Measurements from ENCODE around the gene NDFIP1.
"Not testable (repeated sequence)": the region's sequence is repeated elsewhere in the genome, so short reads cannot be mapped to it uniquely, and the experiment has no call there.

The NDFIP1 gene

DNA sequence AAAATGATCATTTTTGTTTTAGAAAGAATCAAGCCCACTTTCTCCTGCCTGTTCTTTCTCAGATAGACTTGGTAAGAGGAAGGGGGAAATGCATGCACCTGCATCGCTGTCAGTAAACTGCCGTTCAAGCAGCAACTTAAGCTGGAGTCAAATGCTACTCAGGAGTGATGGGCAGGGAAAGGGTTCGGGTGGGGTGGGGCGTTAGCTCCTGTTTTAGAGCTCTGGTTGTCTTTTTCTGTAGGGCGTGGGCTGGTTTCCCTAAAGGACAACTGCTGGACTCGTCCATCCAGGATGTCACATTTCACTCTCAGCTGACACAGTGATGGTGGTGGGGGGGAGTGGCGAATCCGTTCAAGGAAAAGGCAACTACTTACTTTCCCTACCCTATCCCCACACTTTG, 75.0 kb downstream of the NDFIP1 start:
- no peak for DNase-seq (ENCODE audit: extremely low read depth in 1 of 2, low read depth in 1 of 2)

DNA sequence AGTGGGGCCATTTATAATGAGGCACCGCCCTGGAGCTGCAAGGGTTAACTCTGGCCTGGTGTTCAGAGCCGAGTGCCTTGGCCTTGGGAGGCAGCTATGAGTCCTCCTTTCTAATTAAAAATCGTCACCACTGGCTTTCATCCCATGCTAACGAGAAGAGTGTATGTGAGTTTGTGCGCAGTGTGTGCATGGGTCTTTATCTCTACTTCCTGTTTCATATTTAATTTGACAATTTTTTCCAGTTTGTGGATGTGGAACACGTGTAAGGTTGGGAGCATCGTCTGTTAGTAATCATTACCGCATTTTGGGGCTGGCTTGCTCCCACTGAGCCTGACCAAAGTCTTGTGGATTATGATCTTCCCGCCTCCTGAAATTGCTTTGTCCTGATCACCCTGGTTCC, 76.4 kb downstream of the NDFIP1 start:
- DNase-seq (ENCODE audit: extremely low read depth in 1 of 2, low read depth in 1 of 2): no peak

DNA sequence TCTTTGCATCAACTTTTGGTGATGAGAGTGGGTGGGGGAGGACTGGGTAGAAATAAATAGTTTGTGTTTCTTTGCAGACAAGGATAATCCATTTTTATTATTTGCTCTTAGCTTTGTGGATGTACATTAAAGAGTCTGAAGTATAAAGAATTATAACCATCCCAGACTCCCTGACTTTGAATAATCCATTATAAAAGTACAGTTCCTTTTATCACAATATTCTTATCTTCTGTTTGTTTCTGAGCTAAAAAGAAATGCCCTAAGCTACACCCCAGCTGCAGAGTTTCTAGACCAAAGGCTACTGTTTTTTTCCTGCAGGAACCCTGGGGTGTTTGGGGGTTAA, 77.9 kb downstream of the NDFIP1 start:
- DNase-seq (ENCODE audit: extremely low read depth in 1 of 2, low read depth in 1 of 2): no peak

DNA sequence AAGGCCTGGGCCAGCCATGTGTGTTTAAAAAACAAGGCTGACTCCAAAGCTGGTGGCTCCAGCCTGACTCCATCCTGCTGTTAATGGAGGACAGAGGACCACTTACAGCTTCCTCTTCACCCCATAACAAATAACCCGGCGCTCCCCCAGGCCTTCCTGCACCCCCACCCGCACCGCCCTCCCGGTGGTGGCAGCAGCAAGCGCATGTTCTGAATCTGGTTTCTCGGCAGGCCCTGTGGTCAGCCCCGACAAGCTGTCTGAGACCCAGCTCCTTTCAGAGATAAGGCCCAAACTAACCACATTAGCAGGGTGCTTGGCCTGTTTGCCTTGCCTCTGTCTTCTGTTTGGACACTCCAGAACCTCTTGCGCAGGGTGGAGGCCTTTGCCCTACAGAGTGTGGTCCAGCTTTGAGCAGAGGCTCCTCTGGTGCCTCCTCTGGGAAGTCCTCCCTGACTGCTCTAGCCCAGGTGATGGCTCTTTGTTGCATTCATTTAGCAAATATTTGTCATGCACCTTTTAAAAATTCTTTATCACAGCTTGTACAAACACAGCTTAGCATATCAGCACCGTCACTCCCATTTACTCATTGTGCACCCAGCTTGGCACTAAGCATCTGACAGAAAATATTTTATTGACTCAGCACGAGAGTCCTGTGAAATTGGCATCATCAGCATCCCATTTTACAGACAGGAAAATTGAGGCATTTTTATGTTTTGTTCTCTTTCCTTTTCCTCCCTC, 78.4 kb downstream of the NDFIP1 start:
- no peak for DNase-seq (ENCODE audit: extremely low read depth in 1 of 2, low read depth in 1 of 2)

DNA sequence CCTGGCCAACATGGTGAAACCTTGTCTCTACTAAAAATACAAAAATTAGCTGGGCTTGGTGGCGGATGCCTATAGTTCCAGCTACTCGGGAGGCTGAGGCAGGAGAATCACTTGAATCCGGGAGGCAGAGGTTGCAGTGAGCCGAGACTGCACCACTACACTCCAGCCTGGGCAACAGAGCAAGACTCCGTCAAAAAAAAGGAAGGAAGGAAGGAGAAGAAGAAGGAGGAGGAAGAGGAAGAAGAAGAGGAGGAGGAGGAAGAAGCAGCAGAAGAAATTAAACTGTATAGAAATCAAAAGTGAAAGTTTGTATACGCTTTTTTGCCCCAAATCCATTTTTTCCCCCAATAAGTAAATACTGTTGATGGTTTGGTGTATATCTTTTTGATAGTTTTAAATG, 80.1 kb downstream of the NDFIP1 start:
- not testable (repeated sequence) for DNase-seq (ENCODE audit: extremely low read depth in 1 of 2, low read depth in 1 of 2)

DNA sequence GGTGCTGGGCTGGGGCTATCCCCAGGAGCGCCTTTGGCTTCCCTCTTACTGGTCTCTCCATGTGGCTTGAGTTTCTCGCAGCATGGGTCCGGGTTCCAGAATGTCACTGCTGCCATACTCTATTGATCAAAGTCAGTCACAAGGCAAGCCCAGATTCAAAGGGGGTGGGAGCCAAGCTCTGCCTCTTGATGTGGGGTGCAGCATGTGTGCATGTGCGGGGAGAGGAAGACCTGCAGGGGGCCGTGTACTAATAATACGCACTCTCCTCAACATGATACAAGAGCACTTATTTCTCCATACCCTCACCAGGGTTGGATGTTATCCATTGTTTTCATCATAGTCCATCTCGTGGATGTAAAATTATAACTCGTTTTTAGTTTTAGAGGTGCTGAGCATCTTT, 81.2 kb downstream of the NDFIP1 start:
- DNase-seq (ENCODE audit: extremely low read depth in 1 of 2, low read depth in 1 of 2): no peak

DNA sequence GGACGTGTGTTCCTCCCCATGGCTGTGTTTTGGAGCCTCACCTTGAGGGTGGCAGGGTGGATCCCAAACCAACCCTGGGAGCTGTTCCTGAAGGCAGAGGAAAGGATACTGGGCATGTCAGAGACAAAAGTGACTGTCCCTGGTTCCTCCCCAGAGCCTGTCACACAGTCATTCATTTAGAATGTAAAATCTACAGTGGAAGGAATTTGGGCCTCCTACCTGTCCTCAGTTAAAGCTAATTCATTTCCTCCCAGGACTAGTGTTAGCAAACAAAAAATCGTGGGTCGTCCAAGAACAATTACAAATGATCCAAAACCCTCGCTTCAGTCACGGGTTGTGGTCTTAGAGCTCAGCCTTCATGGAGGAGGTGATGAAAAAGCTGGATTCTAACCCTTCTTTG, 83.2 kb downstream of the NDFIP1 start:
- no peak for DNase-seq (ENCODE audit: extremely low read depth in 1 of 2, low read depth in 1 of 2)

DNA sequence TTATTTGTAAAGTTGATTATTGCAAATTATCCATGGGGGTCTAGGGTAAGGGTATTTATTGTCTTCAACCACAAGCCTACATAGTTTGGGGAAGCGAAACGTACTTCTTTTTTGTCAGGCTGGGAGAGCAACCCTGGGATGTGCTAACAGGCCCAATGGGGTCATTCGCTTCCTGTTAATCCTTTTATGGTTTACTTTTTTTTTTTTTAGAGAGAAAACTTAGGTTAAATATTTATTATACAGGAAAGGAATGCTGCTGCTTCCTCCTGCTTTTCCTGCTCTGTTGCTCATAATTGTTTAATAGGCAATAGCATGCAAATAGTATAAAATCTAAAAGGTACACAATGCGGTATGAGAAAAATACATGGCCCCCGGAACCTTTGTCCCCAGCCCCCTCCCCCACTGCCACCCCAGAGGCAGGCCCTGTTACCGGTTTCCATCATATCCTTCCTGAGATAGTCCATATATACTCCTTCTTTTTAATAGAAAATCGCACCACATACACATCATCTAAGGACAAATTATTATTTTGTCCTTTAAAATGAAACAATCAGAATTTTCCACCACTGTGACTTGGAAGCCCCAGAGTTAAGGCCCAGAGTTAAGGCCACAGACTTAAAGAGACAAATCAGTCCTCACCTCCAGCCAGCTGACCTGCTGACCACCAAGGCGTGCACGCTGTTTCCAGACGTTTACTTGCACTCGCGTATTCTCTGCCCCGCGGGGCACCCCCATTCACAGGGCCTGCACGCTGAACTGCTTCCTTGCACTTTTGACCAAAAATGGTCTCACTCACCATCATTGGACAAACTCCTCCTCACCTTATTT, 83.9 kb downstream of the NDFIP1 start:
- no peak for DNase-seq (ENCODE audit: extremely low read depth in 1 of 2, low read depth in 1 of 2)

DNA sequence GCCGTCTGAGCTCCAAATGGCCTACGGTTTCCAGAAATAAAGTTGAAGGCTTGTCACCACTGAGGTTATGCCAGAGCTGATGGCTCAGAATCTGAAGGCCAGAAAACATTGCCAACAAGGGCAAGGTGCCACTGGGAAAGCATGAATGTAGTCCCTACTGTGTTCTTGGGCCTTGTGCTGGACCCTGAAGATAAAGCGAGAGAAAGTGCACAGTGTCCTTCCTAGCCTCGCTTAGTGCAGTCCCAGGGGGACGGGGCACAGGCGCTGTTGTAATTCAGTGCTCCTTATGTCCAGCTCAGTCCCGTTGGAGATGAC, 84.5 kb downstream of the NDFIP1 start:
- DNase-seq (ENCODE audit: extremely low read depth in 1 of 2, low read depth in 1 of 2): no peak

DNA sequence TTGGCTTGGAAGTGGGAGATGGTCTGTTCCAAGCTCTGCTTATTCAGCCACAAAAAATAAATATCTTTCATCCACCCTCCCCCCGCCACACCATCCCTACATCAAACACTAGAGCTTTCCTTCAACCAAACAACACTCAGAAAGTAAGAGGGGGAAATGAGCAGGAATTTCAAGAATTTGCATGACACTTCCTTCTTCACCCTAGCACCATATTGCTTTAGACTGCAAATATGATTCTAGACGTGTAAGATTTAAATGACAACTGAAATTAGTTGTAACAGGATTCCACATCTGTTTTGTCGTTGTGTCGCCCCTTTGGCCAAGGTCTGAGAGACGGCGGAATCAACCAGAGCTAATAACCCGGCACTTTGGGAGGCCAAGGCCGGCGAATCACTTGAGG, 88.5 kb downstream of the NDFIP1 start:
- no peak for DNase-seq (ENCODE audit: extremely low read depth in 1 of 2, low read depth in 1 of 2)

DNA sequence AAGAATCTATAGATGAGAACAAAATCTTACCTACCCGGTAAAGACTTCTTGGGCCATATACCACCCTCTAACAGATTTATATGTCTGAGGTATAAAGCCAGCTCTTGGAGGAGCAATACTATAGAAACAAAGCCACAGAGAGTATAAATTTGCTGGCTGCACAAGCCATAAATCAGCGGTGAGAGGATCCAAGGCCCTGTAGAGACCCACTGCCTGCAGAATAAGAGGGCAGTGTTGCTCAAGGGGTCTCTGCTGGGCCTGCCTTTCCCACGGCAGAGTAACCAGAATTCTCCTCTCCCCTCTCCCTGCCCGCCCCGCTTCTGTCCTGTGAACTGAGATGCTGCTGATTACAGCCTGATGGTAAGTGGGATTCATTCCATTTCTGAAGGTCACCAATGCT, 89.2 kb downstream of the NDFIP1 start:
- no peak for DNase-seq (ENCODE audit: extremely low read depth in 1 of 2, low read depth in 1 of 2)

DNA sequence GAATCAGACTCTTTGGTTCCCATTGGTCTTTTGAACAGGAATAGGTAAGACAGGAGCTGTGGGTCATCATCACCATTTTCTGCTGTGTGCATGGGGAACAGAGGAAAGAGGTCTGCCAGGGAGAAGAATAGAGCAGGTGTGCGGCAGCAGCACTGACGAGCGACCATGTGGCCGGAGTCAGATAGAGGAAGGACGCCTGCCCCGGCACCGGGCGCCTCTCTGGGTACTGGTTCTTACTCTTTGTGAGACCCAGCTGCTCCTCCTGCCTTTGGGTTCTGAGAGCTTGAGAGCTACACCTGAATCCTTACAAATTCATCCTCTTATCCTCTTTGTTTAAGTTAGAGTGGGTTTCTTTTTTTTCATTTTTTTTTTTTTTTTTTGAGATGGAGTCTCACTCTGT, 90.8 kb downstream of the NDFIP1 start:
- DNase-seq (ENCODE audit: extremely low read depth in 1 of 2, low read depth in 1 of 2): no peak

DNA sequence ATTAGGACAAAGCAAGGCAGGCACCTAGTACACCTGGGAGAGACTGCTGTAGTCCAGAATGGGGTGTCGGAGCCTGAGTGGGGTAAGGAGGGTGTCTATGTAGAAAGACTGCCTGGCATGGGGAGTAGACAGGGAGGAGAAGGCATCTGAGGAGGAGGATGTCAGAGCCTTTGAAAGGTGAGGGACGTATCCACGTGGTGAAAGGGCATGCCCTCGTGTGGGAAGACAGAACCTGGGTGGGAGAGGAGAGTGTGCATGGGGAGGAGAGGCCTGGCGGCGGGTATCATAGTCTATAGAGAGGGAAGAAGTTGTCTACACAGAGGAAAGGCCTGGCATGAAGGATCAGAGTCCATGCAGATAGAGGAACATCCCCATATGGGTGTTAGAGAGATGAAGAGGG, 91.8 kb downstream of the NDFIP1 start:
- DNase-seq (ENCODE audit: extremely low read depth in 1 of 2, low read depth in 1 of 2): no peak

DNA sequence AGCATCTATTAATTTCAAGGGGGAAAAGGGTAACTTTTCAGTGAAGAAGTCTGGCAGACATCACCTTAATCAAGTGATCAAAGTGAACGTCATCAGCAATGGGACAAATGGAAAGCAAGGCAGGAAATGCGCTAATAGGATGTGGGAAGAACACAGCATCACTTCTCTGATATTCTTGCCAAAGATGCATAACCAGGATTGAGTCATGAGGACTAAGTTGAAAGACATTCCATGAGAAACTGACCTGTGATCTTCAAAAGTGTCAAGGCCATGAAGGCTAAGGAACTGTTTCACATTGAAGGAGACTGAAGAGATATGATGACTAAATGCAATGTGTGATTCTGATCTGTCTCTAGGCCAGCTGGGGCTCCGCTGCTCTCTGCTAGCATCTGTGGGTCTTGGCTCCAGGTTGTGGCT, 92.9 kb downstream of the NDFIP1 start:
- no peak for DNase-seq (ENCODE audit: extremely low read depth in 1 of 2, low read depth in 1 of 2)

DNA sequence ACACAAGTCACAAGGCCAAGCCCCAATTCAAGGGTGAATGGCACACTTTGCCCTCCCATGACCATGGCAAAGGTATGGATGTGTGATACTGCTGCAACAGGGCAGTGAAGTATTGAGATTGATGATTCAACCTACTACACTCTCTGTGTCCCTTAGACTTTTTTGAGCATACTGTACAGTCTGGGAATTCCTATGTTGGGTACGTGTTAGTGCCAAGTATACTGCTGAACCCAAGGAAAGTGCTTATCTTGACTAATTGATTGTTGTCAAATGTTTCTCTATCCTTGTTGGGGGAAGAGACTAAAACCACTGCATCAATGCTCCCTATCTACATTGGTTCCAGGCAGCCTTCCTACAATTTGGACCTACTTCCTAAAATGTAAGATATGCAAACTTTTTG, 93.7 kb downstream of the NDFIP1 start:
- DNase-seq (ENCODE audit: extremely low read depth in 1 of 2, low read depth in 1 of 2): no peak

All from stimulated activated CD8-positive, alpha-beta memory T cell treated with anti-CD3 and anti-CD28 coated beads, Interleukin-7, amount 100 ng/mL, for 48 hours (primary cell).